Measurements from ENCODE around the gene PEX14.

PEX14 gene

DNA sequence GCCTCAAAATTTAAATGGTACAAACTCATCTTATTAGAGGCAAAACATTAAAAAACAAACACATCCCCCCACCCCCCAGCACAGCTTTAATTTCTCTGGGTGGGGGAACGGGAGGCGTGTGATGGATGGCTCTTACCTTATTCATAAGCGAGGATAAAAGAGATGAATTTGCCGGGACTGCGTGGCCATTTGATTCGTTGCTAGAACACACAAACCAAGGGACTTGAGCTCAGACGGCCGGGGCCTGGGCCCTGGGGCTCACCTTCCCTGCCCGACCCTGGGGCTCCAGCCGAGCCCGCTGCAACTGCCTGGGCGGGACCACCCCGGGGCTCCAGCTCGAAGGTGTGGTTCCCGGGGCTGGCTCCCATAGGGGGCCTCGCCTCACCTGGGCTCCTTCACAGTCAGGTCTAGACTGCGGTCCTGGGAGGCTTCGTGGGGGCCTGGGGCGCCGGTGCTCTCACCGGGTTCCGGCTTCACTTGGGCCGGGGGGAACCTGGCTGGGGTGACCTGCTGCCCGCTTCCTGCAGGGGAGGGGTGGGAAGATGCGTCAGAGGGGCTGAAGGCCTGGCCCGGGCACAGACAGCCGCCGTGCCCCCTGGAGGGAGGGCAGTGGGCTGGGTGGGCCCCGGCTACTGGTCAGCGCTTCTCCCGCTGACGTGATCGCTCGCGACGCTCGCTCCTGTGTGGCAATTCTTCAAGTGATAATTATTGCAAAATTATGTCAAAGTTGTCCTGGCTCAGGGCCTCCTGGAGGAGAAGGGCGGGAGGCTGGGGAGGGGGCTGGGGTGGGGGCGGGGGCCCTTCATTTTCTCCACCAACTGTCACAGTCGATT lies 176.0 kb downstream of the PEX14 start:
- DNase-seq (ENCODE audit: low read depth), result no peak

DNA sequence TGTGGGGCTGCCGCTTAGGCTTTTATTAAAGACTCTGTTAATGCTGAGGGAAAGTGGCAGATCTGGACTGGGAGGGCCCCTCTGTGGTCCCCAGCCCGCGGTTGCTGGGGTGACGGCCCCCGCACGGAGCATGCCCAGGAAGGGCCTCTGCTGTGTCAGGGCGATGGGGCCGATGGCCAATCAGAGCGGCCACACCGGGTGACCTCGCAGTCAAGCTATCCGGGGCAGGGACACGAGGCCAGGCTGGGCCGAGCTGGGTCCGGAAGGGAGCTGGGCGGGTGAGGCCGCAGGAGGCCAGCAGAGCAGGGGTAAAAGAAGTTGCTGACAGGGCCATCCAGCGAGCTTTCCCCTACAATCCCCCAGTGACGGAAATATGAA lies 176.6 kb downstream of the PEX14 start:
- DNase-seq (ENCODE audit: low read depth), result no peak

GRCh38 chr1:10651793-10652192 lies 177.0 kb downstream of the PEX14 start:
- DNase-seq (ENCODE audit: low read depth), result no peak

DNA sequence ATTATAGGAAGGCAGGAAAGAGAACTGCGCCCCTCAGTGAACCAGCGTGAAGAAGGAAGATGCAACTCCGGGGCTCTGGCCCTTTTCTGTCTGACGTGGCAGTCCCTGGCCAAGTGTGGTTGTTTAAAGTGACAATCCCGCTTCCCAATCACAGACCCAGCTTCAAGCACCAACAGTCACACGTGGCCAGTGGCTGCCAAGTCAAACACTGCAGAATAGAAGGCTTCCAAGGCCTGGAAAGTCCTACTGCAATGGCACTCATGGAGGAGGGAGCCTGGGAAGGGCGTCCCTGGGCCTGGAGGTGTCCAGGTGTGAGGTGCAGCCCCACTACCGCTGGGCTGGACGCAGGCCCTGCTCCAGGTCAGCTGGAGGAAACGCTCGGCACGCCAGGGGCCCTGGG lies 177.9 kb downstream of the PEX14 start:
- no peak for DNase-seq (ENCODE audit: low read depth)

- no peak for DNase-seq (ENCODE audit: low read depth)
Measured at GRCh38 chr1:10653370-10654125, 178.8 kb downstream of the PEX14 start.

DNA sequence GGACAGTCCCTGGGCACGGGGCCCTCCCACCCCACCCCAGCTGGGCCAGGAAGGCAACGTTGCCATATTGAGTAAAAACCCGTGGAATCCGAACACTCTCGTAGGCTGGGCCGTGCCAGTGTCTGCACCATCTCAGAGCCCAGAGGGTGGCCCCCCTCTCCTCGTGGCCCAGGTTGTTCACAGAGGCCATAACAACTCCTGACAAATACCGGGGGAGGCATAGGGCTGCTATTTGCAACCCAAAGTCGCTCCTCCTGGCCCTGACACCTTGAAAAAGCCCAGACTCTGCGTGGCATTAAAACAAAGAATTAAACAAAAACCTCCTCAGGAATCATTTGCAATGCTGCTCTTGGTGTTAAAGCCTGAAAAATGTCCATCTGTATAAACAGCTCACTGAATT lies 180.3 kb downstream of the PEX14 start:
- no peak for DNase-seq (ENCODE audit: low read depth)

- DNase-seq (ENCODE audit: low read depth), result no peak
Measured at GRCh38 chr1:10656431-10656830, 181.7 kb downstream of the PEX14 start.

- no peak for DNase-seq (ENCODE audit: low read depth)
Measured at GRCh38 chr1:10657088-10657847, 182.5 kb downstream of the PEX14 start.

- no peak for DNase-seq (ENCODE audit: low read depth)
Measured at GRCh38 chr1:10658396-10659066, 183.8 kb downstream of the PEX14 start.

- no peak for DNase-seq (ENCODE audit: low read depth)
Measured at GRCh38 chr1:10659218-10659617, 184.5 kb downstream of the PEX14 start.

DNA sequence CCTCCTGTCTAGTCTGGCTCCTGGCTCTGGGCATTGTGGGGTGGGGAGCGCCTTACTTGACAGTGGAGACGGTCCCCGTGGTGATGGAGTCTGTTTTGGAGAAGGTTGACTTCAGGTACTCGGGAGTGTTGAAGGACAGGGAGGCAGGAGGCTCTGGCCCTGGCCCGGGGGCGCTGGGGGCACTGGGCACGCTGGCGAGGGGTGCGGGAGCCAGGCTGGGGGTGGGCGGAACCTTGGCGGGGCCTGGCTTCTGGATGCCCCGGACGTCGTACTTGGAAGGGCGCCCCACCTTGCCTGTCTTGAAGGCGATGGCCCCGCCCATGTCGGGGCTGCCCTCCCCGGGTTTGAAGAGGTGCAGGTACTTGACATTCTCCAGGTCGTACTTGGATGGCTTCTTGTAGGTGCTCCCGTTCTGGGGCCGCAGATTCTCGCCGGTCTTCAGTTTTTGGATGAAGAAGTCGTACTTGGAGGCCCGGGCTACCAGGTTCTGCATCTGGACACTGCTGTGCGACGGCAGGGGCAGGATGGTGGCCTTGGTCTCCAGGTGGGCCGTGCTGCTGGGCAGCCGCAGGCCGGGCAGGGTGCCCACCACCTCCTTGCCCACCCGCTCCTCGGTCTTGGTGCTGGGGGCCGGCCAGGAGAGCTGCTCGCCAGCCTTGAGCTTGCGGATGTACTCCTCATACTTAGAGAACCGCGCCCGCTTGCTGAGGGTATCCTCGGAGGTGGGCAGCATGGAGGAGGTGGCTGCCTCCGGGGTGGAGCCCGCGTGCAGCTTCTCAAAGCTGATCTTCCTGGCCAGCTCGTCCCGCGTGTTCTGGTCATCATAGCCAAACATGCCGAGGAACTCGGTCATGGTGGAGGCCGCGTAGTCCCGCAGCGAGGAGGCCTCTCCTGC lies 185.1 kb downstream of the PEX14 start:
- no peak for DNase-seq (ENCODE audit: low read depth)

DNA sequence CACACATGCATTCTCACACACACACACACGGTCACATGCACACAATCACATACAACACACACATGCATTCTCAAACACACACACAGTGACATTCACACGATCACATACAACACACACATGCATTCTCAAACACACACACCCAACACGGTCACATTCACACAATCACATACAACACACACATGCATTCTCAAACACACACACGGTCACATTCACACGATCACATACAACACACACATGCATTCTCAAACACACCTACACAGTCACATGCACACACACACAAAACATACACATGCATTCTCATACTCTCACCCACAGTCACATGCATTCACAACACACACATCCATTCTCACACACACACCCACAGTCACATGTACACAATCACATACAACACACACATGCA lies 186.7 kb downstream of the PEX14 start:
- no peak for DNase-seq (ENCODE audit: low read depth)

GRCh38 chr1:10662090-10662688 lies 187.4 kb downstream of the PEX14 start:
- DNase-seq (ENCODE audit: low read depth), result no peak

- DNase-seq (ENCODE audit: low read depth), result no peak
Measured at GRCh38 chr1:10662824-10663677, 188.3 kb downstream of the PEX14 start.

- no peak for DNase-seq (ENCODE audit: low read depth)
Measured at GRCh38 chr1:10663678-10664035, 188.9 kb downstream of the PEX14 start.

GRCh38 chr1:10664251-10664650 lies 189.5 kb downstream of the PEX14 start:
- no peak for DNase-seq (ENCODE audit: low read depth)

- no peak for DNase-seq (ENCODE audit: low read depth)
Measured at GRCh38 chr1:10665226-10665625, 190.5 kb downstream of the PEX14 start.

DNA sequence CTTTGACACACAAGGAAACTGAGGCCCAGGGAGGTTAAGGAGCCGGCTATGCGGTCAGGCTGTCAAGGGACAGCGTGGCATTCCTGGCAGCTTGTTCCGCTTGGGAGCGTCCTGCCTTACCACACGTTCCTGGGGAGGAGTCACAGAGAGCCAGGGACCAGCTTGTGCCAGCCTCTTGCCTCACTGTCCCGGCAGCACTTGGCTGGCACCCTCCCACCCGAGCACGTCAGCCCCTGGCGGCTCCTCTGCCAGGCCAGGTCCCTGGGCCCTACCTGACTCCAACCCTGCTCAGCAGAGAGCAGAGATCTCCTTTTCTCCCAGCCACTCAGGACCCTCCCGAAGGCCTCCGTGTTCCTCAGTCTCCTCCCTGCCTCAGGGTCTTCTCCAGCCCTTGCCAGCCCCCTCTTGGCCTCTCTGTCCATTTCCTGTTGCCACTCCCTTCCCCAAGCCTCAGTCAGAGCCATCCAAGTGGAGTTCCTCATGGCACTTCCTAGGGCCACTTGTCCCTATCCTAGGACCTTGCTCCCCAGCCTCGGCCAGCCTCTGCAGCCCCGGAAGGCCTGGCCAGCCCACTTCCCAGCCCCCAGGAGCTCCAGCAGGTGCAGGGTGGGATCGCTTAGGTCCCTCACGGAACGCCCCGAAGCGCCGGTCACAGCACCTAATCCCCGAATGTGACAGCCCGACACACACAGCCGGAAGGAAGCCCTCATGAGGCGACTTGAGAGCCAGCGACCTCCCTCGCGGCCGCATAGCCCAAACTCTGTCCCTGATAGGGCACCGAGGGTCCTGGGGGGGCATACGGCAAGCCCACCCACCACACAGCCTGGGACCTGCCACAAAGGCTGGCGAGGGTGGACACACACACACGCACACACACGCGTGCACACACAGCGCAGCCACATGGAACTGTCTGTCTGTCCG lies 191.4 kb downstream of the PEX14 start:
- DNase-seq (ENCODE audit: low read depth), result no peak
